ENCODE measurements around the gene KIF18A. TPM values are rescaled to one million over a fixed set of nuclear protein-coding genes. Genes with fewer than 3 reads are reported as not detected.
"Not testable (repeated sequence)": the region's sequence is repeated elsewhere in the genome, so short reads cannot be mapped to it uniquely, and the experiment has no call there.

KIF18A gene
- total RNA-seq, 1 donor from 2014 or later, result 4.4 TPM

DNA sequence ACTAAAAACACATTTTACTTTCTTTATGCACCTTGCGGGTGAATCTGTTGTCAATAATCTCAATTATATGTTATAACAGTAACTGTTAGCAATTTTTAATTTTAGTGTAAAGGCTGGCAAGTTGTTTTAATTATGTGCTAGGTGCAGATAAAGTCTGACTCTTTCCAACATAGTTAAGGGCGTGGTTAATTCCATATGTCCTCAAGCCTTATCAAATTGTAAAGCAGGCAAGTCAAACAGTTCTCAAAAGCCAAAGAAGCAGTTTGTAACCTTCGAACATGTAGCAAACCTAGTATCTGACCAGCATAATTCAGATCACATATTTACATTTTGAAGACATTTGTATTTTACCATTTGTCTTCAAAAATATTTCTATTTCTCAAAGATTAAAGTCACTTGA, 29.4 kb upstream of the KIF18A start:
- peaks cover 36% of the 10 kb centered on the region for H3K9me3 Mint-ChIP-seq
- H3K36me3 Mint-ChIP-seq (ENCODE audit: low read depth), result peaks cover 41% of the 10 kb centered on the region
- ChIA-PET CTCF (no interaction called here), POLR2A (no interaction called here)
- no peak for ATAC-seq (ENCODE audit: low read depth)
- no peaks in the 10 kb centered on the region for H3K27me3 Mint-ChIP-seq
- no peaks in the 10 kb centered on the region for H3K4me1 Mint-ChIP-seq
- intact Hi-C loops (cut with micrococcal nuclease), result no loop called here
- no peak for DNase-seq
- TF ChIP-seq, protein P1, sequence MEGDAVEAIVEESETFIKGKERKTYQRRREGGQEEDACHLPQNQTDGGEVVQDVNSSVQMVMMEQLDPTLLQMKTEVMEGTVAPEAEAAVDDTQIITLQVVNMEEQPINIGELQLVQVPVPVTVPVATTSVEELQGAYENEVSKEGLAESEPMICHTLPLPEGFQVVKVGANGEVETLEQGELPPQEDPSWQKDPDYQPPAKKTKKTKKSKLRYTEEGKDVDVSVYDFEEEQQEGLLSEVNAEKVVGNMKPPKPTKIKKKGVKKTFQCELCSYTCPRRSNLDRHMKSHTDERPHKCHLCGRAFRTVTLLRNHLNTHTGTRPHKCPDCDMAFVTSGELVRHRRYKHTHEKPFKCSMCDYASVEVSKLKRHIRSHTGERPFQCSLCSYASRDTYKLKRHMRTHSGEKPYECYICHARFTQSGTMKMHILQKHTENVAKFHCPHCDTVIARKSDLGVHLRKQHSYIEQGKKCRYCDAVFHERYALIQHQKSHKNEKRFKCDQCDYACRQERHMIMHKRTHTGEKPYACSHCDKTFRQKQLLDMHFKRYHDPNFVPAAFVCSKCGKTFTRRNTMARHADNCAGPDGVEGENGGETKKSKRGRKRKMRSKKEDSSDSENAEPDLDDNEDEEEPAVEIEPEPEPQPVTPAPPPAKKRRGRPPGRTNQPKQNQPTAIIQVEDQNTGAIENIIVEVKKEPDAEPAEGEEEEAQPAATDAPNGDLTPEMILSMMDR (IDR thresholded peaks at IDR 0.05), result no peak
- H3K4me3 Mint-ChIP-seq, result no peak overlapping the region
- H3K27ac Mint-ChIP-seq, result no peak overlapping the region

DNA sequence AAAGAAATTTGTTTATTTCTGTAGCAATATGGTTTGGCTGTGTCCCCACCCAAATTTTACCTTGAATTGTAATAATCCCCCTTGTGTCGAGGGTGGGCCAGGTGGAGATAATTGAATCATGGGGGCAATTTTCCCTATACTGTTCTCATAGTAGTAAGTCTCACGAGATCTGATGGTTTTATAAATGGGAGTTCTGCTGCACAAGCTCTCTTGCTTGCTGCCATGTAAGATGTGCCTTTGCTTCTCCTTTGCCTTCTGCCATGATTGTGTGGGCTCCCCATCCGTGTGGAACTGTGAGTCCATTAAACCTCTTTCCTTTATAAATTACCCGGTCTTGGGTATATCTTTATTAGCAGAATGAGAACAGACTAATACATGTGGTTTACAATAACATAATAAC, 28.2 kb upstream of the KIF18A start:
- H3K27me3 Mint-ChIP-seq; intact Hi-C loops (cut with micrococcal nuclease); H3K4me3 Mint-ChIP-seq; DNase-seq; POLR2A ChIA-PET; CTCF ChIA-PET; H3K27ac Mint-ChIP-seq; ATAC-seq (ENCODE audit: low read depth); H3K4me1 Mint-ChIP-seq: not testable (repeated sequence)
- Mint-ChIP-seq H3K36me3 (ENCODE audit: low read depth) (peaks cover 44% of the 10 kb centered on the region), H3K9me3 (peaks cover 35% of the 10 kb centered on the region)

DNA sequence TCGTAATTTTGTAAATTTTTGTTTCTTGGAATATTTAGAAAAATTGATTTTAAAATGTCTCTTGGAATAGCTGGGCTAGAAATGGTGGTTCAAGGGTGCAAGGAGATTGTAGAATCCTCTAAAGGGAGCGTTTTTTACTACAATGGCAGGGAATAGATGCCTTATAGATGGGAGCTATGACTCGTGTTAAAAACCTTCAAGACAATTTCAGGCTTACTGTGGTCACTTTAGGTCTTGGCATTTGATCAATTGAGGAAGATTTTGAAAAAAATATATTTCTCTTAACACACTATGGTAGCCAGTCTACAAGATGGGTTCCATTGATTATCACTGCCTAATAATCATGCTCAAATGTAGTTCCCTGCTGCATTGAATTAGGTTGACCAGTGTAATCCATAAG, 25.2 kb upstream of the KIF18A start:
- H3K4me1 Mint-ChIP-seq, result no peaks in the 10 kb centered on the region
- ChIA-PET CTCF (no interaction called here), POLR2A (no interaction called here)
- H3K9me3 Mint-ChIP-seq, result peaks cover 17% of the 10 kb centered on the region
- TF ChIP-seq, protein P1 (IDR thresholded peaks at IDR 0.05), result no peak
- intact Hi-C loops (cut with micrococcal nuclease), result no loop called here
- no peaks in the 10 kb centered on the region for H3K27me3 Mint-ChIP-seq
- H3K4me3 Mint-ChIP-seq, result no peak overlapping the region
- no peak overlapping the region for H3K27ac Mint-ChIP-seq
- DNase-seq, result no peak
- ATAC-seq (ENCODE audit: low read depth), result no peak
- peaks cover 36% of the 10 kb centered on the region for H3K36me3 Mint-ChIP-seq (ENCODE audit: low read depth)

DNA sequence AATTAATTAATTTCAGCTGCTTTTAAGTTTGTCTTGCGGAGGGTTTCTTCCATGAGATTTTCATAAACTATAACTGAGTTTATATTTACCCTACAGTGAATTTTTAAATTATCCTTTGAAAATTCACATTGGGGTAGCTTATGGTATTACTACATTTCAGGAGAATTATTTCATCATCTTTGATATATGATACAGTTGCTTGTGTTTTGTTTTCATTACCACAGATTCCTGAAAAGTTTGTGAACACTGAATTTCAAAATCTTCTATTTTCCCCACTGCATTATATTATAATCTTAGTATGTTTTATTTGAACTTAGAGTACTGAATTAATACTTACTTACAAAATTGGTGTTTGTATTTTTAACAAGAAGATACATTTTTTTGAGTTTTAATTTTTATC, 24.6 kb upstream of the KIF18A start:
- intact Hi-C loops (cut with micrococcal nuclease), result no loop called here
- Mint-ChIP-seq H3K4me1 (no peaks in the 10 kb centered on the region), H3K27ac (no peak overlapping the region), H3K27me3 (no peaks in the 10 kb centered on the region), H3K4me3 (no peak overlapping the region), H3K36me3 (ENCODE audit: low read depth) (peaks cover 31% of the 10 kb centered on the region), H3K9me3 (peaks cover 14% of the 10 kb centered on the region)
- TF ChIP-seq, protein P1 (IDR thresholded peaks at IDR 0.05), result no peak
- CTCF ChIA-PET, result no interaction called here
- ATAC-seq (ENCODE audit: low read depth) (no peak), DNase-seq (no peak)
- POLR2A ChIA-PET, result no interaction called here

DNA sequence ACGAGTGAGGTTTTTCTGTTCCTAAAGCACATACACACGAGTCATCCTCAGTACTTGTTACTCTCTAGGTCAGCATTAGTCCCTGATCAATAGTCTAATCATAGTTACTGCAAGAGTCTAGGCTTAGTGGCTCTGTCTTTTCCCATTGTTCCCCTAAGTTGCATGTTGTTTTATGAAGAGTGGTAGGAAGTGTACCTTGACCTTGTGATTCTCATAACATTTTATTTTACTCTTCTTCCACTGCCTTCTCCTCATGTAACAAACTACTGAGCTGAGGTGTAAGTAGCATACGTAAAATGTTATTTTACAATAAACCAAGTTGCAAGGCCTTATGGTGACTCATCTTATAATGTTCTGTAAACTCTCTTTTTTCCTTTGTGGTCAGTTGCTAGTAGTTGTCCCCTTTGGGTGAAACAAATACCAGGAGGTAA, 15.2 kb upstream of the KIF18A start:
- CTCF ChIA-PET, result no interaction called here
- H3K4me1 Mint-ChIP-seq, result peaks cover 5% of the 10 kb centered on the region
- no peak overlapping the region for H3K4me3 Mint-ChIP-seq
- POLR2A ChIA-PET, result no interaction called here
- intact Hi-C loops (cut with micrococcal nuclease), result no loop called here
- no peaks in the 10 kb centered on the region for H3K9me3 Mint-ChIP-seq
- H3K27me3 Mint-ChIP-seq, result no peaks in the 10 kb centered on the region
- no peak for DNase-seq
- H3K36me3 Mint-ChIP-seq (ENCODE audit: low read depth), result peaks cover 29% of the 10 kb centered on the region
- TF ChIP-seq, protein P1 (IDR thresholded peaks at IDR 0.05), result no peak
- ATAC-seq (ENCODE audit: low read depth), result no peak
- H3K27ac Mint-ChIP-seq, result no peak overlapping the region

DNA sequence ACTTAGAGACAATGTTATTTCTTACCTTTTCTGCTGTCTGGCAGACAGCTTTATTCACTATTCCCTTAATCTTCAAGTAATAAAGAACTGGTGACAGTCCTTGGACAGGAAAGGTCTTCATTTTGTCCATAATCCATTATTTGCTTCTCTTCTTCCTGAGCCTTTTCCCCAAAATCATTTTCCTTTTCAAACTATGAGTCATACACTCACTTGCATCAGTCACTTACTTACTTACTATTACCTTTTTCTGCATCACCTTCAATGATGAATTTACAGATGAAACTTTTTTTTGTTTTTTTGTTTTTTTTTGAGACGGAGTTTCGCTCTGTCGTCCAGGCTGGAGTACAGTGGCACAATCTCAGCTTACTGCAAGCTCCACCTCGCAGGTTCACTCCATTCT, 9.8 kb upstream of the KIF18A start:
- CTCF ChIA-PET, result no interaction called here
- Mint-ChIP-seq H3K36me3 (ENCODE audit: low read depth) (peaks cover 28% of the 10 kb centered on the region), H3K4me1 (peaks cover 5% of the 10 kb centered on the region), H3K27ac (no peak overlapping the region), H3K27me3 (no peaks in the 10 kb centered on the region), H3K4me3 (no peak overlapping the region), H3K9me3 (no peaks in the 10 kb centered on the region)
- intact Hi-C loops (cut with micrococcal nuclease), result no loop called here
- DNase-seq (no peak), ATAC-seq (ENCODE audit: low read depth) (no peak)
- TF ChIP-seq, protein P1 (IDR thresholded peaks at IDR 0.05), result no peak
- POLR2A ChIA-PET, result no interaction called here
